HCT116 (cell line): ENCODE results near the gene TP53AIP1. TPM values are rescaled to one million over a fixed set of nuclear protein-coding genes. Genes with fewer than 3 reads are reported as not detected.

Experiments
- ATAC-seq: fragments of 200-7000 bp; cut with Tn5 transposase; 2 replicates; pipeline ENCODE4 v1.9.1; 2020; ENCODE audit warnings: mild to moderate bottlenecking, moderate library complexity
- BruUV-seq: library from RNA; stranded (reverse); fragments of 400-500 nt; replicated peaks from 2 replicates; lab custom pipeline; 2021; lab: Mats Ljungman, UMichigan
- CTCF ChIA-PET: fragments of 300-600 bp; sonication (Branson Sonifier 250); formaldehyde crosslinking; loops from one replicate; lab custom pipeline; 2021; ENCODE audit warnings: antibody characterized with exemption; lab: Charles Lee
- POLR2A ChIA-PET: fragments of 300-600, 350-600 bp; sonication (Branson Sonifier 250); formaldehyde crosslinking; loops from one replicate; lab custom pipeline; 2021; ENCODE audit warnings: antibody characterized with exemption; lab: Charles Lee
- RAD21 ChIA-PET, 2 experiments: fragments of 300-600 bp; sonication (Branson Sonifier 250); formaldehyde crosslinking; loops; one replicate each; lab custom pipeline; 2023; ENCODE audit warnings: low total read pairs in 2 of 2; ENCODE audit not compliant: uncharacterized antibody in 2 of 2, unreplicated experiment in 2 of 2, low non-redundant PET in 1 of 2; lab: Charles Lee
- DNase-seq: peaks from one replicate; pipeline ENCODE4 v3.0.0-alpha.2; 2010; ENCODE audit warnings: low read depth, low spot score
- H2AFZ ChIP-seq: fragments of 200-600 bp; shearing (Covaris generic), sonication (generic); 2 replicates; pipeline ENCODE4 v1.6.1; 2017; ENCODE audit warnings: low read depth, mixed run types, mixed read lengths, antibody characterized with exemption, low read length; ENCODE audit not compliant: poor library complexity, severe bottlenecking
- H3K27ac ChIP-seq: 2 replicates; pipeline ENCODE4 v1.5.1; 2012; ENCODE audit warnings: low read depth, low read length
- H3K27me3 ChIP-seq: fragments of 200-600 bp; sonication (generic); 2 replicates; pipeline ENCODE4 v1.6.1; 2016; ENCODE audit warnings: mixed run types, low read length, mixed read lengths; ENCODE audit not compliant: insufficient read depth
- H3K36me3 ChIP-seq, 2 experiments: fragments of 200-500 bp in 1 of 2; fragments of 200-600 bp in 1 of 2; sonication (Bioruptor generic) in 1 of 2; sonication (generic) in 1 of 2; 2 replicates each; pipeline versions ENCODE4 v1.5.1 to v1.6.1; 2014 to 2016; ENCODE audit warnings: low read length in 2 of 2, inconsistent platforms in 1 of 2, mixed read lengths in 1 of 2, mixed run types in 1 of 2; ENCODE audit not compliant: insufficient read depth in 2 of 2, control insufficient read depth in 1 of 2
- H3K4me1 ChIP-seq, 2 experiments: fragments of 200-600 bp in 1 of 2; sonication (generic) in 1 of 2; 2 replicates each; pipeline versions ENCODE4 v1.5.1 to v1.6.1; 2012 to 2017; ENCODE audit warnings: low read length in 2 of 2, inconsistent platforms in 1 of 2, mild to moderate bottlenecking in 1 of 2, mixed read lengths in 1 of 2, mixed run types in 1 of 2, moderate library complexity in 1 of 2; ENCODE audit not compliant: insufficient read depth in 2 of 2, control insufficient read depth in 1 of 2
- H3K4me2 ChIP-seq: fragments of 200-600 bp; sonication (generic); 2 replicates; pipeline ENCODE4 v1.6.1; 2017; ENCODE audit warnings: mixed run types, low read length, mixed read lengths
- H3K4me3 ChIP-seq, 2 experiments: fragments of 200-600 bp in 1 of 2; sonication (generic) in 1 of 2; replicated peaks in 1 of 2; 2 replicates each; pipeline ENCODE4 v1.5.1; 2011 to 2016; ENCODE audit warnings: low read length in 2 of 2, control low read depth in 1 of 2, low read depth in 1 of 2, mild to moderate bottlenecking in 1 of 2, mixed read lengths in 1 of 2, mixed run types in 1 of 2
- H3K79me2 ChIP-seq: fragments of 200-600 bp; sonication (generic); 2 replicates; pipeline ENCODE4 v1.6.1; 2017; ENCODE audit warnings: mild to moderate bottlenecking, mixed run types, low read length, moderate library complexity, mixed read lengths; ENCODE audit not compliant: insufficient read depth
- H3K9ac ChIP-seq: fragments of 200-600 bp; sonication (generic); 2 replicates; pipeline ENCODE4 v1.6.1; 2016; ENCODE audit warnings: low read length, mixed read lengths
- H3K9me2 ChIP-seq: fragments of 200-600 bp; sonication (generic), shearing (Covaris generic); 2 replicates; pipeline ENCODE4 v1.6.1; 2017; ENCODE audit warnings: mixed run types, mild to moderate bottlenecking, moderate library complexity; ENCODE audit not compliant: insufficient read depth
- H3K9me3 ChIP-seq, 2 experiments: fragments of 200-500 bp in 1 of 2; fragments of 200-600 bp in 1 of 2; sonication (Bioruptor generic) in 1 of 2; sonication (generic) in 1 of 2; 2 replicates each; pipeline ENCODE4 v1.6.1; 2014 to 2017; ENCODE audit warnings: low read length in 2 of 2, mixed read lengths in 2 of 2, inconsistent platforms in 1 of 2, low read depth in 1 of 2, mild to moderate bottlenecking in 1 of 2, mixed run types in 1 of 2, moderate library complexity in 1 of 2; ENCODE audit not compliant: control insufficient read depth in 1 of 2, insufficient read depth in 1 of 2
- H4K20me1 ChIP-seq: fragments of 200-600 bp; sonication (generic), shearing (Covaris generic); 2 replicates; pipeline ENCODE4 v1.6.1; 2017; ENCODE audit warnings: mixed run types, mild to moderate bottlenecking, moderate library complexity; ENCODE audit not compliant: insufficient read depth
- CBX3 ChIP-seq: IDR thresholded peaks from 2 replicates; pipeline ENCODE4 v1.6.1; 2012; ENCODE audit warnings: low read depth
- EGR1 ChIP-seq: IDR thresholded peaks from 2 replicates; pipeline ENCODE4 v1.6.1; 2012; ENCODE audit warnings: low read depth
- ELF1 ChIP-seq: IDR thresholded peaks from 2 replicates; pipeline ENCODE4 v1.6.1; 2012; ENCODE audit warnings: low read depth, borderline replicate concordance
- EZH2 ChIP-seq: fragments of 200-600 bp; sonication (generic); IDR thresholded peaks from 2 replicates; pipeline ENCODE4 v1.6.1; 2017; ENCODE audit warnings: antibody characterized with exemption, mixed run types
- EZH2phosphoT487 ChIP-seq: fragments of 200-600 bp; IDR thresholded peaks from 2 replicates; pipeline ENCODE4 v1.6.1; 2018; ENCODE audit warnings: antibody characterized with exemption, borderline replicate concordance
- JUND ChIP-seq: IDR thresholded peaks from 2 replicates; pipeline ENCODE4 v1.6.1; 2012
- POLR2A ChIP-seq: IDR thresholded peaks from 2 replicates; pipeline ENCODE4 v1.7.0; 2011; ENCODE audit warnings: borderline replicate concordance; ENCODE audit not compliant: insufficient read depth, insufficient read length; ENCODE audit errors: extremely low read depth
- POLR2AphosphoS5 ChIP-seq: IDR thresholded peaks from 2 replicates; pipeline ENCODE4 v1.6.1; 2011; ENCODE audit warnings: mild to moderate bottlenecking, low read depth, low read length, moderate library complexity
- RAD21 ChIP-seq: IDR thresholded peaks from 2 replicates; pipeline ENCODE4 v1.6.1; 2012; ENCODE audit warnings: low read depth, mild to moderate bottlenecking
- SIN3A ChIP-seq: IDR thresholded peaks from 2 replicates; pipeline ENCODE4 v1.6.1; 2012; ENCODE audit warnings: low read depth
- SRF ChIP-seq: IDR thresholded peaks from 2 replicates; pipeline ENCODE4 v1.6.1; 2012; ENCODE audit warnings: low read depth
- ZBTB33 ChIP-seq: IDR thresholded peaks from 2 replicates; pipeline ENCODE4 v1.6.1; 2011; ENCODE audit warnings: mild to moderate bottlenecking, low read length, moderate library complexity; ENCODE audit not compliant: insufficient replicate concordance; ENCODE audit errors: extremely low read depth
- ZFX ChIP-seq: fragments of 450-650 bp; IDR thresholded peaks from 2 replicates; pipeline ENCODE4 v1.6.1; 2017
- ZNF274 ChIP-seq: fragments of 200-500 bp; sonication (Bioruptor generic); IDR thresholded peaks from 2 replicates; pipeline ENCODE4 v1.6.1; 2014; ENCODE audit warnings: mild to moderate bottlenecking, low read depth, low read length, inconsistent platforms
- intact Hi-C: fragments of 100-400 bp; cut with micrococcal nuclease; formaldehyde crosslinking; loops from 2 replicates; pipeline ENCODE4 v1.10.0; 2022
- total RNA-seq: library from RNA; stranded (reverse); gene quantifications from one replicate; pipeline ENCODE4 v1.2.1, GENCODE V29; 2021; ENCODE audit not compliant: unreplicated experiment

Gene TP53AIP1
- total RNA-seq, 1 experiment from 2014 or later, result 0.15 TPM

DNA sequence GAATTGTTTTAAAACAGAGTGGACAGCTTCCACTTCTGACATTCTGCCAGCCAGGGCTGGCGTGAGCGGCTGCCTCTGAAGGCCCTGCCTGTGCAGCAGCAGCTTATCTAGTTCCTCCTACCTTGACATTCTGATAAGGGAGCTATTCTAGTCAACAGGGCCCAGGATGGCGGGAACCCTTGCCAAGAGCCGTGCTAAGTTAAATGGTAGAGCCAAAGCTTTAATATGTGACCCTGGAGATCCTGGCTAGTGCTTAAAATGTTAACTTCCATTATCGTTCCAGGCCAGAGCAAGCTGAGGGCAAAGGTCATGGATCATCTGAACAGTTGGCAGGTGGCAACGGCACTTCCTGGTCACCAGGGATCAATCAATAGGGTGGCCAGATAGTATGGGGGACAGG is 48.0 kb downstream of the TP53AIP1 start:
- intact Hi-C loops, result no loop called here
- CTCF ChIA-PET, result interaction anchor here (1.1 kb wide), 1 partner anchor 11 kb away, joined by 3 read pairs; no protein-coding TSS in a partner anchor

More for the DNA sequence above, 48.0 kb downstream of the TP53AIP1 start:
- H3K4me2 ChIP-seq, result no peak overlapping the region
- H3K36me3 ChIP-seq, result no peaks in the 10 kb centered on the region
- H2AFZ ChIP-seq, result no peak overlapping the region
- H3K9me3 ChIP-seq, result no peaks in the 10 kb centered on the region
- no peak overlapping the region for H3K4me3 ChIP-seq
- no TSS peak for BruUV-seq
- H3K27ac ChIP-seq, result no peak overlapping the region
- no peaks in the 10 kb centered on the region for H3K79me2 ChIP-seq
- H3K9ac ChIP-seq, result no peak overlapping the region
- peaks cover 9 to 23% of the 10 kb centered on the region in 2 experiments; a peak in 3 of 4 replicates for H3K4me1 ChIP-seq
- no peaks in the 10 kb centered on the region for H4K20me1 ChIP-seq
- POLR2A ChIA-PET, result interaction anchor here (3.0 kb wide), 1 partner anchor 12 kb away, joined by 14 read pairs; no protein-coding TSS in a partner anchor
- no peaks in the 10 kb centered on the region for H3K27me3 ChIP-seq
- no peak for TF ChIP-seq SIN3A
- no peak for TF ChIP-seq EZH2
- no peak for TF ChIP-seq ZNF274
- no peak for TF ChIP-seq POLR2AphosphoS5
- no peak for TF ChIP-seq SRF
- no peak for TF ChIP-seq JUND
- no peak for TF ChIP-seq ZFX
- TF ChIP-seq ELF1, result no peak
- no peak for TF ChIP-seq RAD21
- TF ChIP-seq POLR2A, result no peak
- TF ChIP-seq EZH2phosphoT487, result no peak
- TF ChIP-seq ZBTB33, result no peak
- no peak for TF ChIP-seq EGR1
- no peak for TF ChIP-seq CBX3
- RAD21 ChIA-PET, result no interaction called here
- ATAC-seq (no peak), DNase-seq (no peak)
- H3K9me2 ChIP-seq, result no peaks in the 10 kb centered on the region
